Body of pancreas (tissue), 4 donors: ENCODE measurements around the gene HABP2. TPM values are rescaled to one million over a fixed set of nuclear protein-coding genes. Genes with fewer than 3 reads are reported as not detected.

Source experiments
- ATAC-seq: fragments of 150-250 bp; one replicate; pipeline ENCODE4 v1.9.1; 2016
- DNase-seq, 4 donors: peaks; one replicate each; pipeline ENCODE4 v3.0.0-alpha.2; 2019
- H3K27ac ChIP-seq, 4 donors: fragments of 200-600 bp; sonication (generic); 1 replicate in 3 of 4; 2 replicates in 1 of 4; pipeline versions ENCODE4 v1.5.1 to v1.6.1; 2016 to 2019; ENCODE audit warnings: mild to moderate bottlenecking in 1 of 4, mixed read lengths in 1 of 4, moderate library complexity in 1 of 4
- H3K27me3 ChIP-seq, 2 donors: fragments of 200-600 bp; sonication (generic); one replicate each; pipeline ENCODE4 v1.6.0; 2016; ENCODE audit warnings: mild to moderate bottlenecking in 1 of 2
- H3K36me3 ChIP-seq, 2 donors: fragments of 200-600 bp; sonication (generic); replicated peaks in 1 of 2; 2 replicates each; pipeline ENCODE4 v1.5.1; 2016; ENCODE audit warnings: low read depth in 2 of 2; ENCODE audit not compliant: insufficient read depth in 1 of 2
- H3K4me1 ChIP-seq: fragments of 200-600 bp; sonication (generic); one replicate; pipeline ENCODE4 v1.6.0; 2016
- H3K4me3 ChIP-seq, 2 donors: fragments of 200-600 bp; sonication (generic); 1 replicate in 1 of 2; 2 replicates in 1 of 2; pipeline ENCODE4 v1.5.1; 2016 to 2019
- H3K9me3 ChIP-seq, 3 donors: fragments of 200-600 bp; sonication (generic); 1 replicate in 2 of 3; 2 replicates in 1 of 3; pipeline ENCODE4 v1.5.1; 2016
- CTCF ChIP-seq, 7 experiments: fragments of 450-650 bp in 4 of 7; fragments of 200-600 bp in 3 of 7; sonication (generic) in 3 of 7; IDR thresholded peaks; one replicate each; pipeline ENCODE4 v1.5.1; 2016 to 2019; ENCODE audit warnings: antibody characterized with exemption in 7 of 7
- POLR2A ChIP-seq, 3 donors: fragments of 450-650 bp; IDR thresholded peaks; one replicate each; pipeline ENCODE4 v1.6.1; 2016; ENCODE audit warnings: antibody characterized with exemption in 3 of 3, mild to moderate bottlenecking in 2 of 3
- WGBS, 2 donors: methylation state at CpG; one replicate each; pipeline ENCODE4 v1.1.5; 2017; 5-methylcytosine and 5-hydroxymethylcytosine counted together
- intact Hi-C: fragments of 100-400 bp; cut with DNase I; formaldehyde crosslinking; loops from one replicate; pipeline ENCODE4 v1.15.1; 2023
- total RNA-seq, 2 donors: library from RNA; depleted of rRNA; stranded (reverse); fragments of >200 nt; gene quantifications; one replicate each; pipeline ENCODE4 v1.1.0, GENCODE V29; 2016

HABP2 gene
- total RNA-seq, 2 donors from 2014 or later: 9.2 to 10.6 TPM

GRCh38 chr10:113612154-113612553 lies 59.3 kb downstream of the HABP2 start:
- Histone ChIP-seq H3K27ac (no peak overlapping the region), H3K27me3 (no peaks in the 10 kb centered on the region), H3K36me3 (no peaks in the 10 kb centered on the region), H3K4me1 (peaks cover 23% of the 10 kb centered on the region), H3K9me3 (no peaks in the 10 kb centered on the region), H3K4me3 (no peak overlapping the region)
- 33 to 40% methylated on average over 2 to 3 of the region's 3 CpGs for WGBS, 2 donors
- TF ChIP-seq CTCF (IDR thresholded peaks at IDR 0.05): no peak
- no peak for TF ChIP-seq POLR2A (IDR thresholded peaks at IDR 0.05)
- intact Hi-C loops: no loop called here
- peak; percentile 63 for ATAC-seq
- DNase-seq: peak; percentile 71 to 89 (median 85)

- Histone ChIP-seq H3K4me3 (no peak overlapping the region), H3K27me3 (no peaks in the 10 kb centered on the region), H3K36me3 (no peaks in the 10 kb centered on the region), H3K27ac (no peak overlapping the region), H3K9me3 (no peaks in the 10 kb centered on the region), H3K4me1 (peaks cover 30% of the 10 kb centered on the region)
- ATAC-seq: no peak
- no peak for DNase-seq
- intact Hi-C loops: no loop called here
- WGBS, 2 donors: 73 to 85% methylated on average over 2 of the region's 2 CpGs
- TF ChIP-seq POLR2A (IDR thresholded peaks at IDR 0.05) (no peak), CTCF (IDR thresholded peaks at IDR 0.05) (no peak)
These were observed 60.6 kb downstream of the HABP2 start for GRCh38 chr10:113613427-113613826.

- Histone ChIP-seq H3K4me3 (no peak overlapping the region), H3K36me3 (no peaks in the 10 kb centered on the region), H3K9me3 (no peaks in the 10 kb centered on the region), H3K4me1 (peaks cover 37% of the 10 kb centered on the region), H3K27me3 (no peaks in the 10 kb centered on the region), H3K27ac (no peak overlapping the region)
- WGBS, 2 donors: 80 to 86% methylated on average over 15 of the region's 15 CpGs
- TF ChIP-seq POLR2A (IDR thresholded peaks at IDR 0.05) (no peak), CTCF (IDR thresholded peaks at IDR 0.05) (no peak)
- DNase-seq (no peak), ATAC-seq (no peak)
- intact Hi-C loops: no loop called here
These were observed 61.3 kb downstream of the HABP2 start for GRCh38 chr10:113613977-113614690.

GRCh38 chr10:113616244-113617074 lies 63.6 kb downstream of the HABP2 start:
- peak in 2 of 4 donors; percentile 18 to 43 for DNase-seq
- H3K27ac ChIP-seq: no peak overlapping the region

More at GRCh38 chr10:113616244-113617074, 63.6 kb downstream of the HABP2 start:
- TF ChIP-seq CTCF (IDR thresholded peaks at IDR 0.05) (peak; percentile 18 to 51 (median 36)), POLR2A (IDR thresholded peaks at IDR 0.05) (no peak)
- Histone ChIP-seq H3K36me3 (no peaks in the 10 kb centered on the region), H3K4me1 (peaks cover 46% of the 10 kb centered on the region), H3K4me3 (no peak overlapping the region), H3K27me3 (no peaks in the 10 kb centered on the region), H3K9me3 (no peaks in the 10 kb centered on the region)
- intact Hi-C loops: no loop called here
- ATAC-seq: no peak
- WGBS, 2 donors: 23 to 24% methylated on average over 5 of the region's 5 CpGs
